GM21423 (cell line): ENCODE results near the gene CNOT4.
"Not testable (repeated sequence)": the region's sequence is repeated elsewhere in the genome, so short reads cannot be mapped to it uniquely, and the experiment has no call there.

ENCODE experiments used
- ATAC-seq: cut with Tn5 transposase; IDR thresholded peaks from one replicate; pipeline ENCODE4 v1.9.1; 2021; ENCODE audit warnings: mild to moderate bottlenecking, moderate library complexity; ENCODE audit not compliant: unreplicated experiment

Gene CNOT4

DNA sequence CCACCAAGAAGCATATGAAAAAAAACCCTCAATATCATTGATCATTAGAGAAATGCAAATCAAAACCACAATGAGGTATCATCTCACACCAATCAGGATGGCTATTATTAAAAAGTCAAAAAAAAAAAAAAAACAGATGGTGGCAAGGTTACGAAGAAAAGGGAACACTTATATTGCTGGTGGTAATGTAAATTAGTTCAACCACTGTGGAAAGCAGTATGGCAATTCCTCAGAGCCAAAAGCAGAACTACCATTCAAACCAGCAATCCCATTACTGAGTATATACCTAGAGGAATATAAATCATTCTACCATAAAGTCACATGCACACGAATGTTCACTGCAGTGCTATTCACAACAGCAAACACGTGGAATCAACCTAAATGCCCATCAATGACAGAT is 46.0 kb downstream of the CNOT4 start:
- ATAC-seq, result no peak

DNA sequence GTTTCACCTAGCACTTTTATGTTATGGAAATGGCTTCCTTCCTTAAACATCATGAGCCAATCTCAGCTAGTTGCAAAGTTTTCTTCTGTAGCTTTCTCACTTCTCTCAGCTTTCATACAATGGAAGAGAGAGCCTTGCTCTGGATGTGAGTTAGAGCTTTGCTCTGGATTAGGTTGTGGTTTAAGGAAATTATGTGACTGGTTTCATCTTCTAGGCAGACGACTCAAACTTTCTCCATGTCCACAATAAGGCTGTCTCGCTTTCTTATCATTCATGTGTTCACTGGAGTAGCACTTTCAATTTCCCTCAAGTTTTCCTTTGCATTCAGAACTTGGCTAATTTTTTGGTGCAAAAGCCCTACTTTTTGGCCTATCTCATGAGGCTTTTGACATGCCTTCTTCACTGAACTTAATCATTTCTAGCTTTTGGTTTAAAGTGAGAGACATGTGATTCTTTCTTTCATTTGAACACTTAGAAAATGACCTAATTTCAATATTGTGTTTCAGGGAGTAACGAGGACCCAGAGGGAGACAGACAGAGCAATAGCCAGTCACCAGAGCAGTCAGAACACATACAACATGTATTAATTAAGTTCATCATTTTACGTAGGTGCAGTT is 49.8 kb downstream of the CNOT4 start:
- ATAC-seq, result no peak

DNA sequence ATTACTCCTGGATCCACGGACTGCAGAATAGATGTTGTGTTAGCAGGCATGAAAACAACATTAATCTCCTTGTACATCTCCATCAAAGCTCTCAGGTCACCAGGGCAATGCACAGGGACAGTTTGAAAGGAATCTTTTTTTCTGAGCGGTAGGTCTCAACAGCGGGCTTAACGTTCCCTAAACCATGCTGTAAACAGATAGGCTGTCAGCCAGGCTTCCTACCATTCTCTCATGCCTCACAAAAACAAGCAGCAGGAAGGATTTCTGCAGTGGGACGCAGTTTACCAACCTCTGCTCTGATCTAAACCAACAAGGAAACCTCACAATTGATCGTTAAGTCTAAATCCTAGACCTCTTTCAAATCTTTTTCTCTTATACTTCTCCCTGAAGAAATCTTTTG is 50.8 kb downstream of the CNOT4 start:
- ATAC-seq, result no peak

GRCh38 chr7:135454060-135454459 is 55.8 kb downstream of the CNOT4 start:
- no peak for ATAC-seq

DNA sequence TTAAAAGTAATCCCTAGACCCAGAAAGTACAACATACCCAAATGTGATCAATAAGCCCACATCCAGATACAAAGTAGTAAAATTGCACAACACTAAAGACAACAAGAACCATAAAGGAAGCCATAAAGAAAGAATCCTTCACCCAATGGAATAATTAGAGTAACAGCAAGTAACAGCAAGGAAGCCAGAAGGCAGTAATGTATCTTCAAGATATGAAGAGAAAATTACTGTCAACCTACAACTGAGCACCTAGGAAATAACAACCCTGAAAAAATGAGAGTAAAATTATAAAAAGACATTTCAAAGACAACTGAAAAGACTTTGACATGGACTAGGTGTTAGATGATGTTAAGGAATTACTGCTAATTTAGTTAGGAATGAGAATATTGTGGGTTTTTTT is 60.5 kb downstream of the CNOT4 start:
- ATAC-seq, result no peak

DNA sequence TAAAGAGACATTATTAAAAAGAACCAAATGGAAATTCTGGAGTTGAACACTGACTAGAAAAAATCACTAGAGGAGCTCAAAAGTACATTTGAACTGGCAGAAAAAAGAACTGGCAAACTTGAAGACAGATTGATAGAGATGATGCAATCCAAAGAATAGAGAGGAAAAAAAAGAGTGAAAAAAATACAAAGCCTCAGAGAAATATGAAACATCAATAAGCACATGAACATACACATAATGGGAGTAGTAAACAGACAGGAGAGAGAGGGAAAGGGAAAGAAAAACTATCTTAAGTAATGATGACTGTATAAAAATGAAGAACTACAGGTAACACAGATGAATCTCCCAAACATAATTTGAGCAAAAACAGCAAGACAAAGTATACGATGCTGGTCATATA is 61.1 kb downstream of the CNOT4 start:
- no peak for ATAC-seq

DNA sequence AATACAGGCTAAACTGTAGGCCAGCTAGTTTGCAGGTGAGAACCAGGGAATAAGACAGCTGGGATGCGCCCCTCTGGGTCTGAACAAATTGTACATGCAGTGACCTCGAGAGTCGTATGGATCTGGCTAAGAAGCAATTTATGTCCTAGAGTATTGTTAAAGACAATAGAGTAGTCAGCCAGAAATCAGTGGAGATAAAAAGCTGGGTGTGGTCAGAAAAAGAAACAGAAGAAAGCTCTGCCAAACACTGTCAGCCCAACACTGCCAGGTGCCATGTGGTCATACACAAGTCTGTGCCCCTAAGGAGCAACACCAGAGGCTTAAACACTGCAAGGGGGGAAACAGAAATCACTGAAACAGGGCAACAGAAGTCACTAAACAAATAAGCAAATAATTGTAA is 62.2 kb downstream of the CNOT4 start:
- no peak for ATAC-seq

GRCh38 chr7:135445690-135446089 is 64.2 kb downstream of the CNOT4 start:
- no peak for ATAC-seq

DNA sequence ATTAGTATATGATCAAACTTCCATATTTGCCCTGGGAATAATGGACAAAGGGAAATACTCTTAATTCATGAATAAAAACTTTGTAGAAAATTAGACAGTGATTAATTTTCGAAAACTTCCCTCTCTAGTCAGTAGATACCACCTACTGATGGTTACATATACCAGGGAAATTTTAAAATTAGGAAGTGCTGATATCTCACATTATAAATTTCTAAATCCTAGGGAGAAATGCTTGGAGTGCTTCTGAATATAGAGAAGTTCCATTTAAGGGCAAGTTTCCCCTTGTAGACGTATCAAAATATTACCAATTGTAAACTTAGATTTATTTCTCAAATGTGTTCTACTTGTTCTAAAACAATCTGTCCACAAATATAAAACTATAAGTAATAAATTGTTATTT is 64.6 kb downstream of the CNOT4 start:
- ATAC-seq, result not testable (repeated sequence)

GRCh38 chr7:135441791-135442190 is 68.1 kb downstream of the CNOT4 start:
- no peak for ATAC-seq

DNA sequence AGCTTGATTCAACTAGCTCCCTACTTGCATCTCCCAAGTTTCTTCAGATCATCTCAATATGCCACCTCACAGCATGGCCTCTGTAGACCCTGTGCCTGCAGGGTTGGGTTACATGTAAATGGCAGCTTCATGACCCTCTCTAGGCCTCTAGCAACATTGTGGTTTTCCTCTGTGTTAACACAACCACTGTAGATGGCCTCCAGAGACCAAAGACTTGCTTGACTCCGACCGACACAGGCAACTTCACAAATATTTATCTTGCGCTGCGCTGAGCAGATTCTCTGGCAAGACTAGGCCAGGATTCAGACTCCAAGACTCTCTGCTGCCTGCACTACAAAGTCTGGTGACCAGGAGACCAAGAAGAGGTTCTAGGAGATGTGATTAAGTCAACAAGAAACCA is 75.9 kb downstream of the CNOT4 start:
- no peak for ATAC-seq

DNA sequence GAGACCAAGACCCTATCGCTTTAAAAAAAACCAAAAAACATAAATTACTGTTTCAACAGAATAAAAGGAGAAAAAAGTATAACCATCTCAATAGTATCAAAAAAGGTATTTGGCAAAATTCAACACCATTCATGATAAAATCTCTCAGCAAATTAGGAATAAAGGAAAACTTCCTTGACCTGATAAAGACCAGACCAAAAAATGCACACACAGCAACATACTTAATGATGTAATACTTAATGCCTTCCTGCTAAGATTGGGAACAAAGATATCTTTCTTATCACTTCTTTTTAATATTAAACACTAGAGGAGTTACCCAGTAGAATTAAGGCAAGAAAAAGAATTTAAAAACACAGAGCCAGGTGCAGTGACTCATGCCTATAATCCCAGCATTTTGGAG is 79.3 kb downstream of the CNOT4 start:
- no peak for ATAC-seq

DNA sequence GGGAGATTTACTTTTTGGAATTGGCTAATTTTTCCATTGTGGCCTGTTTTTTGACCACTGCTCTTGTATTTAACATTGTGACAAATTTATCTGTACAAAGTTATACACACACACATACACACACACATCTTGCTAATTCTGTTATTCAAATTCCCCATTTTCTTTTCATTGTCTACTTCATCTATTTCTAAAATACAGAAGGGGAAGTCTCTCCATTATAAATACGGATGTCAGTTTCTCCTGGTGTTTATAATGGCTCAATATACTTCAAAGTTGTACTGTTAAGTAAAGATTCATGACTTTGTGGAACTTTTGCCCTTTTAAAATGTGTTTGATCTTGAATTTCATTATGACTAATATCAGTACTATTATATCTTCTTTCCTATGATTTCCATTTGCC is 81.0 kb downstream of the CNOT4 start:
- ATAC-seq, result no peak

DNA sequence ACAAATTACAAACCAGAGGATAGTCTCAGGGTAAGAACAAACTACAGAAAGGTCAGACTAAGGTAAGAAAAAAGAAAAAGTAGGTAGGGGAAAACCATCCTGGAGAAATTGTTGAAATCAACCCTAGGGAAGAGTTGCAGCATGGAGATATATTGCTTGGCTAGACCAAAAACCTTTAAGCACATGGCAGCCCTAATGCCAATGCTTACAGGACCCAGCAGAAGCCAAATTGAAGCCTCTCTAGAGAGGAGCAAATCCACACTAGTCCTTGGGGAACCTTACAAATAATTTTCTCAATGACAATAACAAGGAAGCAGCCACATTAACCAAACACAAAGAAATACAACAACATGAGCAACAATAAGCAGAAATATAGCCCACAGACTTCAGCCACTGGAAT is 81.9 kb downstream of the CNOT4 start:
- no peak for ATAC-seq

- ATAC-seq, result no peak
These were observed 82.7 kb downstream of the CNOT4 start for GRCh38 chr7:135427166-135427565.

DNA sequence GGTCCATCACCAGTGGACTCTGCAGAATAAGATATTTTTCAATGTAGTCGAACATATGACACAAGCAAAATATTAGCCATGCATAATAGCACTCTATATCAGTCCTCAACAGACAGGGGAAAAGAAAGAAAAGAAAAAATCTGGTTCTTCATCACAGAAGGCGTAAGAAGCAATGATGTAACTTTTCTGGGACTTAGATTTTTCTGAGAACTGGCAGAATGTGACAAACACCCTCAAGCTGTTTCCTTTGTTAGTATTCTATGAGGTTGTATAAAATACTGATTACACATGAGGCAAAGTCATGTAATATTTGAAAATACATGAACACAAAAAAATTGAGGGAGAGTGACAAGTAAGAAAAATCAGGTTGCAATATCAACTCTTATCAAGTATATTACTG is 84.9 kb downstream of the CNOT4 start:
- no peak for ATAC-seq

DNA sequence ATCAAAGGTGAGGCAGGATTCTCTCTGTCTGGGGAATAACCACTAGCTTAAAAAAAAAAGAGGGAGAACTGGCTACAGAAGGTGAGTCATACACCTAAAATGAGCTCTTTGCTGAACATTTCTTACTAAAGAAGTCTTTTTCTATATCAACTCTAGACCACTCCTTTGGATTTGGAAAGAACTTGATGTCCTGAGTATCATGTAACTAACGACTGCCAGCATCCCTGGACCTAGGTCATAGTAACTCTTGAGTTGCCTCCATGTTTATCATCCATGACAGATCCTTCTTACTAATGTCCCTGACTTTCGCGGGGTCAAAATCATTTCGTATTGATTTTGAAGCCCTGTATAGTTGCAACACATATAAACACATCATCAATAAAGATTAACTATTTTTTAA is 89.1 kb downstream of the CNOT4 start:
- ATAC-seq, result no peak

- ATAC-seq, result no peak
These were observed 93.5 kb downstream of the CNOT4 start for GRCh38 chr7:135416431-135416830.

GRCh38 chr7:135414850-135415439 is 95.0 kb downstream of the CNOT4 start:
- ATAC-seq, result no peak

DNA sequence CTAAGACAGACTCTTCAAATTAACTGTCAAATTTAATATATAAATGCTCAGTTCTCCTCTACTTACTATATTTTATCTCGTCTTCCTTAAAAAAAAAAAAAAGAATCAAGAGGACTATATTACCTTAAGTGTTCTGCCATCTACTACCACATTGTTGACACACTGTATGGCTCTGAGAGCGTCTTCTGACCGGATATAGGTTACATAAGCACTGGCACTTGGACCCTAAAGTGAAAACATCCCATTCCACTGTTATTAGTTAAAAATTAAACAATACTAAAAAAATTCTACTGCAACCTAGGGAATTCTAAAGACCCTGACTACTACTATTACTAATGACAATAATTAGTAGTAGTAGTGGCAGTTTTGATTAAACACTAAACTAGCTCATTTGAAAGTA is 95.7 kb downstream of the CNOT4 start:
- ATAC-seq, result no peak

- ATAC-seq, result no peak
These were observed 98.8 kb downstream of the CNOT4 start for GRCh38 chr7:135411098-135411497.

- no peak for ATAC-seq
These were observed 99.4 kb downstream of the CNOT4 start for GRCh38 chr7:135410543-135410942.

- no peak for ATAC-seq
These were observed 99.9 kb downstream of the CNOT4 start for GRCh38 chr7:135409845-135410542.
